Epithelial cell of proximal tubule (primary cell): ENCODE data around the gene FIG4. TPM values are rescaled to one million over a fixed set of nuclear protein-coding genes. Genes with fewer than 3 reads are reported as not detected.
A peak's percentile ranks its signal among the peaks of the same experiment; 100 is the strongest.

Experiments used
- DNase-seq: peaks from one replicate; pipeline ENCODE4 v3.0.0-alpha.2; 2011; ENCODE audit warnings: low read depth
- H3K4me3 ChIP-seq: 2 replicates; pipeline ENCODE4 v1.5.1; 2011; ENCODE audit warnings: low read depth, mild to moderate bottlenecking, low read length
- total RNA-seq: library from RNA; depleted of rRNA; stranded (reverse); fragments of >200 nt; gene quantifications from 2 replicates; pipeline ENCODE4 v1.2.3, GENCODE V29; 2015
- TF ChIP-seq, protein P1 (sequence below): conservative IDR thresholded peaks from 2 replicates; pipeline ENCODE4 v1.5.1; 2012; ENCODE audit warnings: low read depth, mild to moderate bottlenecking, low read length

The FIG4 gene
- 10.8 and 15.5 TPM in 2 replicates for total RNA-seq

GRCh38 chr6:109690737-109691621 lies at the start of gene FIG4, which contains the start of gene AK9:
FIG4 (plus strand) TSS chr6:109691296; CDS start chr6:109691436, 140 bp downstream.
AK9 (minus strand) TSS chr6:109691202; CDS start chr6:109675745, 15,457 bp downstream.
- TF ChIP-seq, protein P1, sequence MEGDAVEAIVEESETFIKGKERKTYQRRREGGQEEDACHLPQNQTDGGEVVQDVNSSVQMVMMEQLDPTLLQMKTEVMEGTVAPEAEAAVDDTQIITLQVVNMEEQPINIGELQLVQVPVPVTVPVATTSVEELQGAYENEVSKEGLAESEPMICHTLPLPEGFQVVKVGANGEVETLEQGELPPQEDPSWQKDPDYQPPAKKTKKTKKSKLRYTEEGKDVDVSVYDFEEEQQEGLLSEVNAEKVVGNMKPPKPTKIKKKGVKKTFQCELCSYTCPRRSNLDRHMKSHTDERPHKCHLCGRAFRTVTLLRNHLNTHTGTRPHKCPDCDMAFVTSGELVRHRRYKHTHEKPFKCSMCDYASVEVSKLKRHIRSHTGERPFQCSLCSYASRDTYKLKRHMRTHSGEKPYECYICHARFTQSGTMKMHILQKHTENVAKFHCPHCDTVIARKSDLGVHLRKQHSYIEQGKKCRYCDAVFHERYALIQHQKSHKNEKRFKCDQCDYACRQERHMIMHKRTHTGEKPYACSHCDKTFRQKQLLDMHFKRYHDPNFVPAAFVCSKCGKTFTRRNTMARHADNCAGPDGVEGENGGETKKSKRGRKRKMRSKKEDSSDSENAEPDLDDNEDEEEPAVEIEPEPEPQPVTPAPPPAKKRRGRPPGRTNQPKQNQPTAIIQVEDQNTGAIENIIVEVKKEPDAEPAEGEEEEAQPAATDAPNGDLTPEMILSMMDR = peak; percentile 31
- peak; percentile 59 for DNase-seq
- peak within 1 kb of the TSS; percentile 90 for H3K4me3 ChIP-seq

- TF ChIP-seq, protein P1 = no peak
- DNase-seq = no peak
- H3K4me3 ChIP-seq = no peak overlapping the region
These were observed 47.0 kb upstream of the FIG4 start for GRCh38 chr6:109644131-109644530.

DNA sequence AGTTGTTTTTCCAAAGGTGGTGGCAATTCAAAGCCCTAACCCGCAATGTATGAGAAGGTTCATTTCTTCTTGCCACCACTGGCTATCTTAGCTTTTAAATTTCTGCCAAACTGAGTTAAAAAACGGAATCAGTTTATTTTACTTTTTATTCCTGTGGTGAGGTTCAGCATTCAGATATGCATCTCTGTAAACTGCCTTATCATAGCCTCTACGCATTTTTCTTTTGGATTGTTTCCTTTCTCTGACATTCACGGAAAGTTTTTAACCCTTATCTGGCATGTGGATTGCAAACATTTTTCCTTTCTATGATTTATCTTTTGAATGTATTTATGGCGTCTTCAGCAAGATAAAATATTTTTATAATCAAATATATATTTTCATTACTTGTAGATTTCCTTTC lies 37.8 kb upstream of the FIG4 start:
- H3K4me3 ChIP-seq = no peak overlapping the region
- TF ChIP-seq, protein P1 = no peak
- DNase-seq = no peak

- DNase-seq = no peak
- TF ChIP-seq, protein P1 = no peak
- H3K4me3 ChIP-seq = no peak overlapping the region
These were observed 35.3 kb upstream of the FIG4 start for GRCh38 chr6:109655761-109656262.

- H3K4me3 ChIP-seq = no peak overlapping the region
- TF ChIP-seq, protein P1 = no peak
- no peak for DNase-seq
These were observed 30.4 kb upstream of the FIG4 start for GRCh38 chr6:109660526-109661320.

DNA sequence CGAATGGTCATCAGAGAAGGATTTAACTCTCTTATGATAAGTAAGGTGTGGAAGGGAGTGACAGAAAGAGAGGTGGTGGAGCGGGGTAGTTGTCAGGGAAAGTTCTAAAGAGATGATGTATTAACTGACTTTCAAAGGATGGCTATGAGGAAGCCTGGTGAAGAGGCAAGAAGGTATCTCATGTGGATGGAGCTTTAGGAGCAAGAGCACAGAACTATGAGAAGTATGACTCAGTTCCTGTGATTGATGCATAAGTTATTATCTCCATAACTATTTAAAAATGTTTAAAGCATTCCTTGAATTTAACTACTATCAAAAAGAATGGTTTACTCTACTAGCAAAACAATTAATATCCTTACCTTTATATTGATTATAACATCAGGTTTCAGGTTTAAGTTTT lies 28.9 kb upstream of the FIG4 start:
- no peak overlapping the region for H3K4me3 ChIP-seq
- TF ChIP-seq, protein P1 = no peak
- DNase-seq = no peak
